Right lobe of liver (tissue), 6 donors: ENCODE measurements around the gene LENG8. TPM values are rescaled to one million over a fixed set of nuclear protein-coding genes. Genes with fewer than 3 reads are reported as not detected.
A peak's percentile ranks its signal among the peaks of the same experiment; 100 is the strongest.

ENCODE experiments used
- ATAC-seq, 4 donors: fragments of 200-7000 bp; cut with Tn5 transposase; one replicate each; pipeline ENCODE4 v1.9.1; 2020; ENCODE audit warnings: mild to moderate bottlenecking in 4 of 4, moderate library complexity in 4 of 4
- DNase-seq, 3 donors: peaks; one replicate each; pipeline ENCODE4 v3.0.0-alpha.2; 2020
- H3K27ac ChIP-seq, 3 donors: fragments of 200-600 bp; one replicate each; pipeline ENCODE4 v1.8.0; 2022
- H3K27me3 ChIP-seq, 2 donors: fragments of 200-600 bp; one replicate each; pipeline ENCODE4 v1.8.0; 2022
- H3K36me3 ChIP-seq, 4 donors: fragments of 200-600 bp; sonication (generic) in 1 of 4; one replicate each; pipeline versions ENCODE4 v1.5.1 to v1.8.0; 2017 to 2022; ENCODE audit warnings: control low read depth in 1 of 4
- H3K4me1 ChIP-seq, 4 donors: fragments of 200-600 bp; sonication (generic) in 1 of 4; one replicate each; pipeline versions ENCODE4 v1.5.1 to v1.8.0; 2017 to 2022; ENCODE audit warnings: control low read depth in 1 of 4
- H3K4me3 ChIP-seq, 3 donors: fragments of 200-600 bp; one replicate each; pipeline ENCODE4 v1.8.0; 2022
- H3K9me3 ChIP-seq, 4 donors: fragments of 200-600 bp; sonication (generic) in 1 of 4; one replicate each; pipeline versions ENCODE4 v1.5.1 to v1.8.0; 2017 to 2022; ENCODE audit warnings: control low read depth in 1 of 4
- POLR2A ChIP-seq: fragments of 450-650 bp; IDR thresholded peaks from one replicate; pipeline ENCODE4 v1.6.1; 2017; ENCODE audit warnings: antibody characterized with exemption, mild to moderate bottlenecking
- whole genome bisulfite sequencing: methylation state at CpG from one replicate; pipeline ENCODE4 v1.1.6; 2018; ENCODE audit warnings: low coverage, low lambda C conversion rate; ENCODE audit not compliant: insufficient coverage; ENCODE audit errors: missing lambda C conversion rate; 5-methylcytosine and 5-hydroxymethylcytosine counted together
- intact Hi-C, 2 donors: fragments of 100-400 bp; cut with DNase I; formaldehyde crosslinking; loops; one replicate each; pipeline versions ENCODE4 v1.11.2 to v1.14.1; 2022
- total RNA-seq, 6 experiments: library from RNA; depleted of rRNA in 2 of 6; stranded (reverse); fragments of >200 nt in 2 of 6; fragmentation: NEBNext Ultra II Directional in 3 of 6; extraction: Animal tissue kit (Norgen Biotek cat#: 25700) in 3 of 6; gene quantifications; one replicate each; pipeline versions ENCODE4 v1.1.0 to v1.2.4, GENCODE V29; 2016 to 2023
- TF ChIP-seq, protein P1 (sequence below), 4 donors: fragments of 200-600 bp in 3 of 4; fragments of 450-650 bp in 1 of 4; IDR thresholded peaks; one replicate each; pipeline versions ENCODE4 v1.5.1 to v1.8.0; 2016 to 2022; ENCODE audit warnings: antibody characterized with exemption in 4 of 4, mild to moderate bottlenecking in 2 of 4
- donor health status: DM: no; HTN: yes; CAD: no.
- donor health status: DM: no; HTN: no; CAD: no.
- donor health status: DM: no; HTN: no; CAD: no.
- donor health status: DM: no; HTN: yes; CAD: no.
- donor health status: DM: no; HTN: yes; CAD: no.

Gene LENG8
- total RNA-seq, 6 experiments from 2014 or later, result 29.8 to 66.3 (median 41.1) TPM

DNA sequence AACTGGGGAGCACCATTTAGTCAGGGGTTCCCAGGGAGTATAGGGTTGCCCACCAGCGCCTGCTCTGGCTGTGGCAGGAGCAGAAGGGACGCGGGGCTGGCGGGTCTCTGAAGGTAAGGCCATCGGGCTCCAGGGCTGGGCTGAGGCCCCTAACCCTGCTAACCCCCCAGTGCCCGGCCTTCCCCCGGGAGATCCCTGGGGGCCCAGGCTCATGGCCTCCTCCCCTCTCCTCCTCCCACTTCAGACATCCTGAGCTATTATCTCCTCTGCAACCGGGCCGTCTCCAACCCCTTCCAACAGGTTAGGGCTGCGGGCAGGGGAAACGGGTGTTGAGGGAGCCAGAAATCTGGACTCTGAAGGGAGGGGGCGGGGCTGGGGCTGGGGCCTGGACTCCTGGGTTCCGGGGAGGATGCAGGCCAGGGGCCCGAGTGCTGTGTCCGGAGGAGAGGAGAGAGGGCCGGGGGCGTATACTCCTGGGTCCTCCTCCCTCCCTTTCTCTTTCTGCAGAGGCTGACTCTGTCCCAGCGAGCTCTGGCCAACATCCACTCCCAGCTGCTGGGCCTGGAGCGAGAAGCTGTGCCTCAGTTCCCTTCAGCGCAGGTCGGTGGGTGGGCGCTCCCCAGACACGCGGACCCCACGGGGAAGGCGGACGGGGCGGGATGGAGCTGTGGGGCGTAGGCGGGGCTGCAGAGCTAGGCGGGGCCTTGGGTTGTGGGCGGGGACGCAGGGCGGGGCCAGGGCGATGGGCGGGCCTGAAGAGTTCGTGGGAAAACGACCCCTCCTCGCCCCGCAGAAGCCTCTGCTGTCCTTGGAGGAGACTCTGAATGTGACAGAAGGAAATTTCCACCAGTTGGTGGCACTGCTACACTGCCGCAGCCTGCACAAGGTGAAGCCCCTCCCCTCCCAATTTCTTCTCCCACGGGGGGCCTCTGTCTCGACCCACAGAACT lies 18.4 kb upstream of the LENG8 start:
- TF ChIP-seq, protein P1, sequence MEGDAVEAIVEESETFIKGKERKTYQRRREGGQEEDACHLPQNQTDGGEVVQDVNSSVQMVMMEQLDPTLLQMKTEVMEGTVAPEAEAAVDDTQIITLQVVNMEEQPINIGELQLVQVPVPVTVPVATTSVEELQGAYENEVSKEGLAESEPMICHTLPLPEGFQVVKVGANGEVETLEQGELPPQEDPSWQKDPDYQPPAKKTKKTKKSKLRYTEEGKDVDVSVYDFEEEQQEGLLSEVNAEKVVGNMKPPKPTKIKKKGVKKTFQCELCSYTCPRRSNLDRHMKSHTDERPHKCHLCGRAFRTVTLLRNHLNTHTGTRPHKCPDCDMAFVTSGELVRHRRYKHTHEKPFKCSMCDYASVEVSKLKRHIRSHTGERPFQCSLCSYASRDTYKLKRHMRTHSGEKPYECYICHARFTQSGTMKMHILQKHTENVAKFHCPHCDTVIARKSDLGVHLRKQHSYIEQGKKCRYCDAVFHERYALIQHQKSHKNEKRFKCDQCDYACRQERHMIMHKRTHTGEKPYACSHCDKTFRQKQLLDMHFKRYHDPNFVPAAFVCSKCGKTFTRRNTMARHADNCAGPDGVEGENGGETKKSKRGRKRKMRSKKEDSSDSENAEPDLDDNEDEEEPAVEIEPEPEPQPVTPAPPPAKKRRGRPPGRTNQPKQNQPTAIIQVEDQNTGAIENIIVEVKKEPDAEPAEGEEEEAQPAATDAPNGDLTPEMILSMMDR (IDR thresholded peaks at IDR 0.05), result peak in 3 of 4 donors; percentile 16 to 30 (median 19)
- TF ChIP-seq POLR2A, result no peak
- H3K36me3 ChIP-seq, result no peaks in the 10 kb centered on the region
- intact Hi-C loops, result no loop called here
- H3K27me3 ChIP-seq, result peaks cover 0 to 3% of the 10 kb centered on the region in 2 donors
- H3K9me3 ChIP-seq, result no peaks in the 10 kb centered on the region
- H3K4me1 ChIP-seq, result peaks cover 0 to 10% (median 0%) of the 10 kb centered on the region in 4 donors
- no peak overlapping the region for H3K4me3 ChIP-seq
- ATAC-seq (peak; percentile 43 to 62 (median 54)), DNase-seq (no peak)
- WGBS, result 3% methylated on average over 17 of the region's 43 CpGs
- no peak overlapping the region for H3K27ac ChIP-seq

DNA sequence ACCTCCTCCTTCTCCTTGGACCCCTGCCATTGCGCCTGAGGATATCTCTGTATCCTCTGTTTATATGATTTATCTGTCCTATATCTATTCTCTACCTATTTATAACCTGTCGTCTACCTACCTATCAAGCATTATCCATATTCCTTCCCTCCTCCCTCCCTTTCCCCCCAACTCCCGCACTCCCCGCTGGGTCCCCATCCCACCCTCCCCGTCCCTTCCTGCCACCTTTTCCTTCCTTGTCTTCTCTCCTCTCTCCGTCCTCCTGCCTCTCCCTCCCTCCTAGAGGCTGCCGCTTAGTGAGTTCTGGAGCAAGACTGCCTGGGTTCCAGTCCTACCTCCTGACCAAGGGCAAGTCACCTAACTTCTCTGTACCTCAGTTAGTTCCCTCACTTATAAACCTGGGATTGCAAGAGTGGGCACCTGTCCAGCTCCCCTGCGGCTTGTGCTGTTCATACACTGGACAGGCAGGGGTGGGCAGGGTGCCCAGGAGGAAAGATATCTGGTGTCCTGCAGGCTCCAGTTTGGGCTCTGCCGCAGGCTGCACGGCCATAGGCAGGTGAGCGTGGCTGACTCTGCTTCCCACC lies 17.7 kb upstream of the LENG8 start:
- Histone ChIP-seq H3K36me3 (no peaks in the 10 kb centered on the region), H3K27me3 (peaks cover 0 to 3% of the 10 kb centered on the region in 2 donors), H3K27ac (no peak overlapping the region), H3K4me3 (no peak overlapping the region), H3K4me1 (peaks cover 0 to 10% (median 0%) of the 10 kb centered on the region in 4 donors), H3K9me3 (no peaks in the 10 kb centered on the region)
- ATAC-seq, result peak; percentile 57 to 71 (median 67)
- TF ChIP-seq POLR2A, result no peak
- TF ChIP-seq, protein P1 (IDR thresholded peaks at IDR 0.05), result no peak
- intact Hi-C loops, result no loop called here
- peak; percentile 85 to 88 (median 86) for DNase-seq
- 27% methylated on average over 9 of the region's 11 CpGs for WGBS

DNA sequence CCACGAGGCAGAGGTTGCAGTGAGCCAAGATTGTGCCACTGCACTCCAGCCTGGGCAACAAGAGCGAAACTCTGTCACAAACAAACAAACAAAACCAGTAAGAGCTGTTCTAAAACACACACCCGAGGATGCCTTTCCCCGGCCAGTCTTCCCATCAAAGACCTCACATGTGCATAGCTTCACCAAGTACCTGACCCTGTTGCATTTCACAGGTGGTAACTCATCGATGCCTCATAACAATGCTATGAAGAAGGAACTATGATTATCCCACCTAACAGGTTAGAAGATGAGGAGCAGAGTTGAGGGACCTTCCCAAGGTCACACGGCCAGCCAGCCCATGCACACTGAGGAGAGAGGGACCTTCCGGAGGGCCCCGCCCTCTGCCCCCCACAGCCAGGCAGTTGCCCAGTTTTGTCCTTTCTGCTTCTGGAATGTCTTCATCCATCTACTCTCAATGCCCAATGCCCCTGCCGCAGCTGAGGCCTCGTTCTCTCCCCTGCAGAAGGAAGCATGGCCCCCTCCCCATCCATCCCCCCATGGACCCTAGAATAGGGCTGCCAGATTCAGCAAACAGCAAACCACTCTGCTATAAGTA lies 16.8 kb upstream of the LENG8 start:
- Histone ChIP-seq H3K4me1 (peaks cover 0 to 10% (median 0%) of the 10 kb centered on the region in 4 donors), H3K9me3 (no peaks in the 10 kb centered on the region), H3K36me3 (no peaks in the 10 kb centered on the region), H3K4me3 (no peak overlapping the region), H3K27ac (no peak overlapping the region), H3K27me3 (peaks cover 0 to 3% of the 10 kb centered on the region in 2 donors)
- no peak for TF ChIP-seq POLR2A
- TF ChIP-seq, protein P1 (IDR thresholded peaks at IDR 0.05), result no peak
- ATAC-seq (no peak), DNase-seq (no peak)
- intact Hi-C loops, result no loop called here
- 33% methylated on average over 5 of the region's 10 CpGs for WGBS

DNA sequence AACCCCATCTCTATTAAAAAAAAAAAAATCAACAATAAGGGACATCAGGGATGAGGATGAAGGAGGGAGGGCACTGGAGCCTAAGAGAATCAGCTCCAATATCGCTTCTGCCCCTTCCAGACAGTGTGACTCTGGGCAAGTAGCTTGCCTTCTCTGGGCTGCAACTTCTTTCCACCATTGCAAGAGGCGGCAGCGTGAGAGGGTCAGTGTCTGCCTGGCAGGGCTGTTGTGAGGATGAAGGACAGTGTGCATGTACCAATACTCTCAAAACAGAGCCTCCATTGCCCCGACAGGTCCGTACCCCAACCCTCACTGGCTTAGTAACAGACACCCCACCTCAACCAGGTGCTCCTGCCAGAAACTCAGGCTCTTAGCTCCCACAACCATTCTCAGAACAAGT lies 15.3 kb upstream of the LENG8 start:
- Histone ChIP-seq H3K27ac (no peak overlapping the region), H3K9me3 (no peaks in the 10 kb centered on the region), H3K4me3 (no peak overlapping the region), H3K27me3 (peaks cover 0 to 1% of the 10 kb centered on the region in 2 donors), H3K4me1 (peaks cover 0 to 10% (median 0%) of the 10 kb centered on the region in 4 donors), H3K36me3 (no peaks in the 10 kb centered on the region)
- 76% methylated on average over 2 of the region's 5 CpGs for WGBS
- intact Hi-C loops, result no loop called here
- TF ChIP-seq POLR2A, result no peak
- TF ChIP-seq, protein P1 (IDR thresholded peaks at IDR 0.05), result no peak
- peak in 1 of 3 donors; percentile 29 for DNase-seq
- no peak for ATAC-seq
